Osteoblast (primary cell): ENCODE measurements around the gene INS. TPM values are rescaled to one million over a fixed set of nuclear protein-coding genes. Genes with fewer than 3 reads are reported as not detected.

Experiments used
- DNase-seq: peaks from one replicate; pipeline ENCODE4 v3.0.0; 2011; ENCODE audit warnings: low spot score, mixed read lengths; ENCODE audit not compliant: insufficient read length; ENCODE audit errors: missing footprints
- H2AFZ ChIP-seq: 2 replicates; pipeline ENCODE4 v1.6.0; 2011; ENCODE audit warnings: mild to moderate bottlenecking, low read length
- H3K27ac ChIP-seq: 2 replicates; pipeline ENCODE4 v1.5.1; 2011; ENCODE audit warnings: mild to moderate bottlenecking, low read depth, low read length, moderate library complexity
- H3K27me3 ChIP-seq: 2 replicates; pipeline ENCODE4 v1.6.0; 2012; ENCODE audit warnings: mild to moderate bottlenecking, control low read depth, inconsistent platforms, low read length, moderate library complexity; ENCODE audit not compliant: insufficient read depth
- H3K36me3 ChIP-seq: 2 replicates; pipeline ENCODE4 v1.5.1; 2011; ENCODE audit warnings: mild to moderate bottlenecking, low read length, control low read depth, moderate library complexity; ENCODE audit not compliant: insufficient read depth
- H3K4me1 ChIP-seq: 2 replicates; pipeline ENCODE4 v1.5.1; 2011; ENCODE audit warnings: mild to moderate bottlenecking, low read length, control low read depth, moderate library complexity; ENCODE audit not compliant: insufficient read depth
- H3K4me2 ChIP-seq: 2 replicates; pipeline ENCODE4 v1.6.0; 2011; ENCODE audit warnings: mild to moderate bottlenecking, low read length; ENCODE audit not compliant: insufficient read depth
- H3K4me3 ChIP-seq: fragments of 200-600 bp; sonication (generic); 3 replicates; pipeline ENCODE4 v1.5.1; 2012; ENCODE audit warnings: mild to moderate bottlenecking, low read length, inconsistent platforms; ENCODE audit not compliant: insufficient read depth
- H3K79me2 ChIP-seq: 2 replicates; pipeline ENCODE4 v1.6.0; 2012; ENCODE audit warnings: mild to moderate bottlenecking, low read length, control low read depth, inconsistent platforms; ENCODE audit not compliant: insufficient read depth
- H3K9me3 ChIP-seq: 2 replicates; pipeline ENCODE4 v1.5.1; 2011; ENCODE audit warnings: low read depth, low read length, control low read depth
- H4K20me1 ChIP-seq: 2 replicates; pipeline ENCODE4 v1.6.0; 2012; ENCODE audit warnings: mild to moderate bottlenecking, low read length, control low read depth; ENCODE audit not compliant: insufficient read depth
- CTCF ChIP-seq: IDR thresholded peaks from 2 replicates; pipeline ENCODE4 v1.5.1; 2011; ENCODE audit warnings: mild to moderate bottlenecking, low read depth, low read length, moderate library complexity; ENCODE audit errors: extremely low read depth
- total RNA-seq: library from RNA; depleted of rRNA; stranded (reverse); fragments of >200 nt; gene quantifications from 2 replicates; pipeline ENCODE4 v1.2.3, GENCODE V29; 2012

Gene INS
- total RNA-seq, 1 donor: not detected

GRCh38 chr11:2118677-2119076, 42.3 kb downstream of the INS start:
- no peaks in the 10 kb centered on the region for H4K20me1 ChIP-seq
- no peak overlapping the region for H3K4me3 ChIP-seq
- DNase-seq: no peak
- H3K79me2 ChIP-seq: no peaks in the 10 kb centered on the region
- TF ChIP-seq CTCF: no peak
- peaks cover 12% of the 10 kb centered on the region for H3K4me1 ChIP-seq
- H3K27me3 ChIP-seq: peaks cover 17% of the 10 kb centered on the region
- no peaks in the 10 kb centered on the region for H3K9me3 ChIP-seq
- H3K27ac ChIP-seq: no peak overlapping the region
- no peak overlapping the region for H2AFZ ChIP-seq
- H3K36me3 ChIP-seq: no peaks in the 10 kb centered on the region
- no peak overlapping the region for H3K4me2 ChIP-seq

GRCh38 chr11:2116680-2117079, 44.3 kb downstream of the INS start:
- no peak overlapping the region for H3K27ac ChIP-seq
- H4K20me1 ChIP-seq: no peaks in the 10 kb centered on the region
- peak; percentile 25 for DNase-seq
- peaks cover 17% of the 10 kb centered on the region for H3K27me3 ChIP-seq
- H3K9me3 ChIP-seq: no peaks in the 10 kb centered on the region
- H3K4me3 ChIP-seq: no peak overlapping the region
- no peak overlapping the region for H3K4me2 ChIP-seq
- no peak overlapping the region for H2AFZ ChIP-seq
- peaks cover under 1% of the 10 kb centered on the region for H3K4me1 ChIP-seq
- no peaks in the 10 kb centered on the region for H3K79me2 ChIP-seq
- H3K36me3 ChIP-seq: no peaks in the 10 kb centered on the region
- TF ChIP-seq CTCF: no peak

- Histone ChIP-seq H3K27me3 (peaks cover 22% of the 10 kb centered on the region), H4K20me1 (no peaks in the 10 kb centered on the region), H3K9me3 (no peaks in the 10 kb centered on the region), H3K27ac (no peak overlapping the region), H3K4me3 (no peak overlapping the region), H3K4me2 (no peak overlapping the region), H3K79me2 (no peaks in the 10 kb centered on the region), H2AFZ (no peak overlapping the region), H3K36me3 (no peaks in the 10 kb centered on the region), H3K4me1 (no peaks in the 10 kb centered on the region)
- DNase-seq: no peak
- no peak for TF ChIP-seq CTCF
Observed at GRCh38 chr11:2115308-2115707, 45.7 kb downstream of the INS start.

DNA sequence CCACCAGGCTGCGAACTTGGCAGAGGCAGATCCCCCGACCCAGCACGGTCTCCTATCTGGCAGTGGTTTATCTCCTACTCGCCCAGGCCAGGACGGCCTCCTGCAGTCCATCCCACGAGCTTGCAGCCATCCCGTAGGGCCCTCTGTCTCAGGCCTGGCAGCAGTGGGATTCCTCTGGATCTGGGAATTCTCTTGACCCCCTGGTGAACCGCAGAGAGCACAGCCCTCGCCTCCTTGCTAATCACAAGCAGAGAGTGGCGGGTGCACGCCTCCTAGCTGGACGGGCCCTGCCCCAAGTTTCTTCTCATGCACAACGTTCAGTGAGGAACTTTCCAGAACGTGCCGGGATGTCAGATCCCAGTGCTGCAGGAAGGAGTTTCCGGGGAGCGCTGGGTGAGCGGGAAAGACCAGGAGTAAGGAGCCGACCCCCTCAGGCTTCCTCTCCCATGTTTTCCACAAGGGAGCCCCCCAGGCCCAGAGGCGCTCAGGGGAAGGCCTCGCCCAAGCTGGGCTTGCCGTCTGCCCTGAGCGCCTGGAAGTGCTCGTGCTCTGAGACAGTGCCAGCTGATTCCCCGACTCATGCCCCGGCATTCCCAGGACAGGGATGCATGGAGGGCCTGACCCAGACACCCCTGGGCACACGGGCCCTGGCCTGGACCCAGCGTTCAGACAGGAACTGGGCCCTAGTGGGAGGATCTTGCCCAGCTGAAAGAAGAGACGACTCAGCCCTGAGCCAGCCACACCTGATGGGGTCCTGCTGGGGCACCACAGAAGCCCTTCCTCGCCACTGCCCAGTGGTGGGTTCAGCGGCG, 46.4 kb downstream of the INS start:
- Histone ChIP-seq H3K4me3 (no peak overlapping the region), H3K27me3 (peaks cover 21% of the 10 kb centered on the region), H3K9me3 (no peaks in the 10 kb centered on the region), H4K20me1 (no peaks in the 10 kb centered on the region), H3K36me3 (no peaks in the 10 kb centered on the region), H3K4me1 (no peaks in the 10 kb centered on the region), H3K4me2 (no peak overlapping the region), H2AFZ (no peak overlapping the region), H3K27ac (no peak overlapping the region), H3K79me2 (no peaks in the 10 kb centered on the region)
- DNase-seq: no peak
- TF ChIP-seq CTCF: no peak
